ENCODE data around the gene RHOBTB3. TPM values are rescaled to one million over a fixed set of nuclear protein-coding genes. Genes with fewer than 3 reads are reported as not detected.

The RHOBTB3 gene
- total and polyA plus RNA-seq, 11 donors = 24.3 to 116 (median 82.1) TPM

DNA sequence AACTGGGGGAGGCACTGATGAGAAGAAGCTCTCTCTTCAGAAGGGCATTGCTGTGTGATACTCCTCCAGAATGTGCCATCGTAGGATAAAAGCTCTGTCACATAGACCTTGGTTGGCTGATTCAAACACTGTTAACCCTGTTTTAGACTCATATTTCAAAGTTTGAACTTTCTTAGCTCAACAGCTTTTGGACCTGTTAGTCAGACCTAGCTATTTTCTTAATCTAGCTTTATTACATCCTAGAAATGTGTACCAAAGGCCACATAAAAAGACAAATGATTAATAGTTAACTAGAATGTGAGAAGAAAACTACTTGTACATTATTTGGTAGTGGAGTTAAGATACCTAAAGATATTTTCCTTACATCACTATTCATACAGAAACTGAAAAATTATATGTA is 4.3 kb downstream of the RHOBTB3 start:
- 24 to 50% (median 28%) methylated on average over 1 of the region's 1 CpG for WGBS, 4 donors
- H3K36me3 ChIP-seq = peaks cover 0 to 40% (median 19%) of the 10 kb centered on the region in 9 donors
- H3K9me3 ChIP-seq = no peaks in the 10 kb centered on the region
- H3K27me3 ChIP-seq = no peaks in the 10 kb centered on the region
- intact Hi-C loops (cut with DNase I) = loop anchor here in 2 of 10 donors (5.0 kb wide), 1 partner anchor 37 kb away; no protein-coding TSS in a partner anchor
- ATAC-seq (no peak), DNase-seq (no peak)
- H3K27ac ChIP-seq = peak overlapping the region in 9 of 12 donors; percentile 1 to 98 (median 92)
- TF ChIP-seq POLR2A (IDR thresholded peaks at IDR 0.05) = no peak
- no peak for TF ChIP-seq CTCF (IDR thresholded peaks at IDR 0.05)
- peak overlapping the region in 5 of 12 donors; percentile 17 to 96 (median 77) for H3K4me3 ChIP-seq
- H3K4me1 ChIP-seq = peaks cover 0 to 58% (median 33%) of the 10 kb centered on the region in 12 donors

GRCh38 chr5:95738072-95738471 is 6.9 kb downstream of the RHOBTB3 start:
- intact Hi-C loops (cut with DNase I) = loop anchor here in 2 of 10 donors (5.0 kb wide), 1 partner anchor 34 kb away; no protein-coding TSS in a partner anchor
- peaks cover 0 to 54% (median 30%) of the 10 kb centered on the region in 12 donors for H3K4me1 ChIP-seq
- WGBS, 4 donors = 28 to 45% (median 35%) methylated on average over 4 of the region's 4 CpGs
- peaks cover 0 to 54% (median 19%) of the 10 kb centered on the region in 9 donors for H3K36me3 ChIP-seq
- H3K9me3 ChIP-seq = no peaks in the 10 kb centered on the region
- peak overlapping the region in 2 of 12 donors; percentile 12 to 16 for H3K27ac ChIP-seq
- no peaks in the 10 kb centered on the region for H3K27me3 ChIP-seq
- DNase-seq (peak in 1 of 5 donors; percentile 22), ATAC-seq (peak in 1 of 4 donors; percentile 44)
- H3K4me3 ChIP-seq = no peak overlapping the region
- TF ChIP-seq POLR2A (IDR thresholded peaks at IDR 0.05) (no peak), CTCF (IDR thresholded peaks at IDR 0.05) (no peak)

GRCh38 chr5:95738834-95739233 is 7.7 kb downstream of the RHOBTB3 start:
- H3K4me1 ChIP-seq = peaks cover 0 to 50% (median 30%) of the 10 kb centered on the region in 12 donors
- H3K27ac ChIP-seq = no peak overlapping the region

More at GRCh38 chr5:95738834-95739233, 7.7 kb downstream of the RHOBTB3 start:
- intact Hi-C loops (cut with DNase I) = loop anchor here in 2 of 10 donors (5.0 kb wide), 1 partner anchor 33 kb away; no protein-coding TSS in a partner anchor
- ATAC-seq (no peak), DNase-seq (no peak)
- no peaks in the 10 kb centered on the region for H3K27me3 ChIP-seq
- H3K9me3 ChIP-seq = no peaks in the 10 kb centered on the region
- WGBS, 4 donors = 87 to 94% (median 93%) methylated on average over 4 of the region's 4 CpGs
- H3K36me3 ChIP-seq = peaks cover 0 to 54% (median 19%) of the 10 kb centered on the region in 9 donors
- TF ChIP-seq POLR2A (IDR thresholded peaks at IDR 0.05) (no peak), CTCF (IDR thresholded peaks at IDR 0.05) (no peak)
- H3K4me3 ChIP-seq = no peak overlapping the region
